Fibroblast of pulmonary artery (primary cell): ENCODE measurements around the gene SIGLEC5.

Source experiments
- DNase-seq: peaks from one replicate; pipeline ENCODE4 v3.0.0-alpha.2; 2010; ENCODE audit warnings: low read depth
- H3K4me3 ChIP-seq: replicated peaks from 2 replicates; pipeline ENCODE4 v1.5.1; 2011; ENCODE audit warnings: low read depth, mild to moderate bottlenecking, control low read depth, low read length, moderate library complexity
- TF ChIP-seq, protein P1 (sequence below): IDR thresholded peaks from 2 replicates; pipeline ENCODE4 v1.5.1; 2011; ENCODE audit warnings: mild to moderate bottlenecking, control low read depth, low read length, inconsistent platforms; ENCODE audit errors: missing control alignments

The SIGLEC5 gene

GRCh38 chr19:51572410-51572809 lies 57.8 kb downstream of the SIGLEC5 start:
- H3K4me3 ChIP-seq: peak overlapping the region; percentile 81
- no peak for DNase-seq
- TF ChIP-seq, protein P1, sequence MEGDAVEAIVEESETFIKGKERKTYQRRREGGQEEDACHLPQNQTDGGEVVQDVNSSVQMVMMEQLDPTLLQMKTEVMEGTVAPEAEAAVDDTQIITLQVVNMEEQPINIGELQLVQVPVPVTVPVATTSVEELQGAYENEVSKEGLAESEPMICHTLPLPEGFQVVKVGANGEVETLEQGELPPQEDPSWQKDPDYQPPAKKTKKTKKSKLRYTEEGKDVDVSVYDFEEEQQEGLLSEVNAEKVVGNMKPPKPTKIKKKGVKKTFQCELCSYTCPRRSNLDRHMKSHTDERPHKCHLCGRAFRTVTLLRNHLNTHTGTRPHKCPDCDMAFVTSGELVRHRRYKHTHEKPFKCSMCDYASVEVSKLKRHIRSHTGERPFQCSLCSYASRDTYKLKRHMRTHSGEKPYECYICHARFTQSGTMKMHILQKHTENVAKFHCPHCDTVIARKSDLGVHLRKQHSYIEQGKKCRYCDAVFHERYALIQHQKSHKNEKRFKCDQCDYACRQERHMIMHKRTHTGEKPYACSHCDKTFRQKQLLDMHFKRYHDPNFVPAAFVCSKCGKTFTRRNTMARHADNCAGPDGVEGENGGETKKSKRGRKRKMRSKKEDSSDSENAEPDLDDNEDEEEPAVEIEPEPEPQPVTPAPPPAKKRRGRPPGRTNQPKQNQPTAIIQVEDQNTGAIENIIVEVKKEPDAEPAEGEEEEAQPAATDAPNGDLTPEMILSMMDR: no peak

DNA sequence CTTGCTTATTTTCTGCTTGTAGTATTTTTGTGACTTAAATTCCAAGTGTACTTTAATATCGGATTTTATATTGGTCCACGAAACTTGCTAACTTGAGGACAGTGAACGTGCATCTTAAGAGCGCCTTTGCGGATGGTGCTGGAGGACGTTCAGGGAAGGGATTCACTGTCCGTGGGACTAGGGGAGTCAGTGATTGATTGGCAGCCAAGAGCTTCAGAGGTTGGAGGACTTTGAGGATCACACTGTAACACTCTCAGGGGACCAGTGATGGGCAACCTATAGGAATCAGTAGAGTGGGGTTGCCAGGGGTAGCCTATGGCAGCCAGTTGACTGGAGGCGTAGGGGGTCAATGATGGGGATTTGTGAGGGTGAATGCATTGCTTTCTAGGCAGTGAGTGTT lies 58.6 kb downstream of the SIGLEC5 start:
- peak overlapping the region; percentile 81 for H3K4me3 ChIP-seq
- no peak for DNase-seq
- TF ChIP-seq, protein P1: no peak

DNA sequence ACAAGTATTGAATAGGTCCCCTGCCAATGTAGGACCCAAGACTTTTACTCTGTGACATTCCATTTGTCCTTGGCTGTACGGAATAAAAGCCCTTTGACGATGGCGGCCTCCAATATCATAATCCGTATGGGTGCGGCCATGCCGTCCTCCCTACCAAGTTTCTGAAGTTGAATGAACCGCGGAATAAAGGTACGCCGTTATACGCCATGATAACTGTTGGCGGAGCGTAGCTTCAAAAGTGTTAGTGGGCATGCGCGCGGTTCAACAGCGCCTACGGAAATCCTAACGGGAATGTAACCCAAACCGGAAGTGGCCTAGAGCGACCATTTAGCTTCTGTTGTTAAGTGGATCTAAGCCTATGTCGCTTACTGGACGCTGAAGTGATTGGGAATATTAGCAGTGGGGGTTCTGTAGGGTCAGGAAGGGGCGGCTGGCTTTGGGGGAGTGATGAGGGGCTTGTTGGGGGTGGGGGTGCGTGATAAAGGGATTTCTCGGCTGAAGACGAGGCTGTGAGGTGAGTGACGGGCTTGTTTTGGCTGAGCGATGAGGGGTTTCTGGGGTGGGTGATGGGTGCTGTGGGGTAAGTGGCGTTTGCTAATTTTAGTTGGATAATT lies 59.1 kb downstream of the SIGLEC5 start, which contains the start of gene ZNF175:
Gene ZNF175 (plus strand): TSS at position 322 of the 614 bp plus-strand sequence. CDS start 2,047 bp downstream, outside the sequence.
- DNase-seq: peak; percentile 98
- peak within 1 kb of the TSS; percentile 81 for H3K4me3 ChIP-seq
- TF ChIP-seq, protein P1: no peak

DNA sequence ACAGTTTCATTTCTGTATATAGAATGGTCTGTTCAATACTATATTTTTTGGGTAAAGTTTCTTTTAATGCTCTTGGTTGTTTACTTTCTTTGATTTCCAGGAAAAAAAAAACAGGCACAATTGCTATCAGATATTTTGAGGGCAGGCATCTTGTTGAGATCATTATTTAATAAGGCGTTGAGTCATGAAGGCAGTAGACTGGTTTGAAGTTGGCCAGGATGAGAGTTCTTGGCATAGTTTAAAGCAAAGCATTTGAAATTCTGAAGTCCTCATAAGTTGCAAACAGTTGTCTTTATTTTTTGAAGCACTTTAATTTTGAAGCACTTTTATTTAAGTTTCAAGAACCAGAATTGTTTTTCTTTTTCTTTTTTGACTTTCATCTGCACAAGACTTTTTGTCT lies 61.7 kb downstream of the SIGLEC5 start:
- TF ChIP-seq, protein P1: no peak
- DNase-seq: no peak
- no peak overlapping the region for H3K4me3 ChIP-seq

- no peak for DNase-seq
- H3K4me3 ChIP-seq: no peak overlapping the region
- TF ChIP-seq, protein P1: no peak
Observed at GRCh38 chr19:51567583-51567982, 62.6 kb downstream of the SIGLEC5 start.

DNA sequence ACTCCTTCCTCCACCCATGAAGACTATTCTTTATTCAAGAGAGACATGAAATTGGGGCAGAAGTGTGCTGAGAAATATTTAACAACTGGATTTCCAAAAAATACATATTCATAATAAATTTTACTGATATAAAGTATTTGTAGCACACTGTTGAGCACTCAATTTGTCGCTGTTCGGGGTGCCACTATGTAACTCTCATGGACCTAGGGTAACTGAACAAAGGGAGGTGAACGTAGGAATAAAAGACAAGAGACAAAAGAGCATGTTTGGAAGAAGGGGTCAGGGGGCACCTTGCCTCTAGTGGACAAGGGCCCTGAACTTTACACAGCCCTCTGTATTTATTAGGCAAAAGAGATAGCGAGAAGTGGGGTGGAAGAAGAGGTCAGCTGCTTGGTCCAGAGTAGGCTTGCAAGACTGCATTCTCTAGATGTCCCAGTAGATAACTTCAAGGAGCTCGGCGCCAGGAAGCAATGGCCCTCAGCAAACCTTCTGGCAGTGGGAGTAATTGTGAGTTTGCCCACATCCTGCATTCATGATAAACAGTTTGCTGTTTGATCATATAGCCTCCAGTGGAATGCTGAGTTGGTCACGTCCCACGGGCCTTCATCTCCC lies 63.6 kb downstream of the SIGLEC5 start:
- TF ChIP-seq, protein P1: no peak
- DNase-seq: no peak
- no peak overlapping the region for H3K4me3 ChIP-seq

- no peak for DNase-seq
- TF ChIP-seq, protein P1: no peak
Observed at GRCh38 chr19:51565583-51565982, 64.6 kb downstream of the SIGLEC5 start.

More at GRCh38 chr19:51565583-51565982, 64.6 kb downstream of the SIGLEC5 start:
- H3K4me3 ChIP-seq: no peak overlapping the region
